ENCODE data around the gene INO80D. TPM values are rescaled to one million over a fixed set of nuclear protein-coding genes. Genes with fewer than 3 reads are reported as not detected.
A peak's percentile ranks its signal among the peaks of the same experiment; 100 is the strongest.

INO80D gene
- total RNA-seq, 1 experiment from 2014 or later, result 46.0 TPM

- Histone ChIP-seq H2BK20ac (ENCODE audit: low read depth, low read length, poor library complexity, severe bottlenecking) (no peak overlapping the region), H2BK12ac (ENCODE audit: insufficient read length, low read depth, low read length) (no peak overlapping the region), H3K9me3 (ENCODE audit: control insufficient read depth, low read depth, low read length) (no peaks in the 10 kb centered on the region), H3K79me2 (ENCODE audit: insufficient read depth, low read length) (no peaks in the 10 kb centered on the region; the same call in 1 of the 2 replicates), H4K5ac (ENCODE audit: insufficient read length, low read depth, low read length) (no peak overlapping the region), H4K20me1 (ENCODE audit: control insufficient read depth, insufficient read depth, insufficient read length) (no peaks in the 10 kb centered on the region), H3K9ac (ENCODE audit: extremely low read depth, insufficient read length, low read length) (no peak overlapping the region), H2BK120ac (ENCODE audit: low read depth, low read length, poor library complexity, severe bottlenecking) (no peak overlapping the region), H3K14ac (ENCODE audit: insufficient read depth, low read length) (no peak overlapping the region), H3K27ac (ENCODE audit: insufficient read length, low read depth, low read length) (no peak overlapping the region), H2BK5ac (ENCODE audit: insufficient read length, low read length) (no peak overlapping the region), H2AK5ac (ENCODE audit: insufficient read length, low read length) (no peak overlapping the region), H3K4ac (ENCODE audit: low read depth, low read length) (no peak overlapping the region), H3K23me2 (ENCODE audit: insufficient read length, low read depth, low read length, poor library complexity, severe bottlenecking) (no peaks in the 10 kb centered on the region), H3T11ph (ENCODE audit: low read length) (no peak overlapping the region), H4K8ac (replicated peaks; ENCODE audit: insufficient read length, low read depth, low read length) (no peak overlapping the region), H4K91ac (ENCODE audit: insufficient read length, low read depth, low read length) (no peak overlapping the region), H2AFZ (ENCODE audit: low read length) (no peak overlapping the region), H3K18ac (ENCODE audit: insufficient read length, low read depth, low read length) (no peak overlapping the region), H2BK15ac (ENCODE audit: low read depth, low read length) (no peak overlapping the region), H3K4me1 (ENCODE audit: insufficient read depth, low read length) (no peaks in the 10 kb centered on the region), H3K4me2 (ENCODE audit: insufficient read depth, insufficient read length, low read length) (no peak overlapping the region), H3K27me3 (ENCODE audit: insufficient read depth, low read length) (no peaks in the 10 kb centered on the region), H3K56ac (ENCODE audit: insufficient read length, low read depth, low read length) (no peak overlapping the region), H3K23ac (ENCODE audit: insufficient read length, low read depth, low read length) (no peak overlapping the region), H3K79me1 (ENCODE audit: insufficient read depth, low read depth, low read length, poor library complexity, severe bottlenecking) (no peaks in the 10 kb centered on the region)
- WGBS (ENCODE audit: extremely low coverage, insufficient read length, low lambda C conversion rate), result no CpG with 5 or more reads among the region's 8 CpGs
- no peaks in the 10 kb centered on the region for H3K4me1 Mint-ChIP-seq
- no peak for TF ChIP-seq CTCF (conservative IDR thresholded peaks at IDR 0.05)
- no peaks in the 10 kb centered on the region for H3K27me3 Mint-ChIP-seq (ENCODE audit: low read depth)
- peak overlapping the region in 2 of 3 experiments; percentile 36 to 56; a peak in 4 of 7 replicates for H3K27ac Mint-ChIP-seq
- H3K4me3 Mint-ChIP-seq, result no peak overlapping the region
- DNase-seq, result no peak
- H3K9me3 Mint-ChIP-seq, result no peaks in the 10 kb centered on the region
- H3K36me3 Mint-ChIP-seq (ENCODE audit: insufficient read depth in 1 of 3, low read depth in 3 of 3), result peaks cover 26 to 74% (median 41%) of the 10 kb centered on the region in 3 experiments; a peak in 6 of 7 replicates
Observed at GRCh38 chr2:206056286-206056685, 29.7 kb downstream of the INO80D start.

All from H9 (cell line).